ENCODE data around the gene ANKEF1. TPM values are rescaled to one million over a fixed set of nuclear protein-coding genes. Genes with fewer than 3 reads are reported as not detected.
A peak's percentile ranks its signal among the peaks of the same experiment; 100 is the strongest.

ANKEF1 gene
- total RNA-seq, 1 experiment from 2014 or later, result 3.9 TPM

DNA sequence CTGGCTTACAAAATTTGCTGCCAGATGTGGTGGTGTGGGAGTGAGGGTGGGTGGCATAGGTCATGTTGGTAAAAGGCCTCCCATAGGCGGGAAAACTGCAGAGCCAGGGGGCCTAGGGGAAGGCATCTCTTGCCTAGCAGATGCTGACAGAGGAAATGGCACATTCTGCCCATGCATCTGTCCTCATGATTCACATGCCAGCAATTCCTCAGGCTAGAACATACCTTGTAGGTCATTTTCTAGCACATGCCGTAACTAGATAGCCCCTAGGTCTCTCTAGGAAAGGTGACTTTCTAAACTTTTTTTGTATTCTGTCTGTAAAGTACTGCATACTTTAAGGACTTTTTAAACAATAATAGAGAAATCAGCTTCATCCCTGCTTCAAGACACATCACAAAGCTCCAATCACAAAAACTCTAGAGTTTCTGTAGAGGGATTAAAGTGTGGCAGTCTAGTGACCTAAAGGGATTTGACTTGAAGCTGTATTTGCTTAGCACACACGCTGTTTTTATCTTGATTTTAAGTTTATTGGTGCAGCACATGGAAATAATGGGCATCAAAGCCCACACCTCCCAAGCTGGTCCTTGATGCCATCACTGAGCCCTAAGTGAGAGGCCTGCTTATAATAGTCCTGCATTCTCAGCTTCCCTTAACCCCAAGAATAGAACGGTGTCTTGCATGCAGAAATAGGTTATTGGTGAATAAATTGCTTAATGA is 55.2 kb downstream of the ANKEF1 start:
- no peaks in the 10 kb centered on the region for H3K4me1 Mint-ChIP-seq (ENCODE audit: low read depth, unreplicated experiment)
- no peak overlapping the region for H3K4me3 ChIP-seq (ENCODE audit: low read depth, low read length)
- CTCF ChIA-PET, result interaction anchor here (0.6 to 4.0 kb wide), 9 partner anchors 15 to 473 kb away, joined by 3 to 35 read pairs (median 4); partner anchors contain the start of gene ANKEF1
- intact Hi-C loops (cut with micrococcal nuclease; ENCODE audit: unreplicated experiment), result loop anchor here (1.0 to 5.0 kb wide), 3 partner anchors 112 to 473 kb away; no protein-coding TSS in a partner anchor
- POLR2A ChIA-PET, result no interaction called here
- no TSS peak for BruUV-seq (replicated peaks)
- H3K27me3 Mint-ChIP-seq (ENCODE audit: insufficient read depth, unreplicated experiment), result peaks cover 10% of the 10 kb centered on the region
- H3K27me3 ChIP-seq (replicated peaks; ENCODE audit: control insufficient read depth, insufficient read depth, low read length), result no peaks in the 10 kb centered on the region
- H3K9me3 ChIP-seq, result no peaks in the 10 kb centered on the region
- TF ChIP-seq, protein P1, sequence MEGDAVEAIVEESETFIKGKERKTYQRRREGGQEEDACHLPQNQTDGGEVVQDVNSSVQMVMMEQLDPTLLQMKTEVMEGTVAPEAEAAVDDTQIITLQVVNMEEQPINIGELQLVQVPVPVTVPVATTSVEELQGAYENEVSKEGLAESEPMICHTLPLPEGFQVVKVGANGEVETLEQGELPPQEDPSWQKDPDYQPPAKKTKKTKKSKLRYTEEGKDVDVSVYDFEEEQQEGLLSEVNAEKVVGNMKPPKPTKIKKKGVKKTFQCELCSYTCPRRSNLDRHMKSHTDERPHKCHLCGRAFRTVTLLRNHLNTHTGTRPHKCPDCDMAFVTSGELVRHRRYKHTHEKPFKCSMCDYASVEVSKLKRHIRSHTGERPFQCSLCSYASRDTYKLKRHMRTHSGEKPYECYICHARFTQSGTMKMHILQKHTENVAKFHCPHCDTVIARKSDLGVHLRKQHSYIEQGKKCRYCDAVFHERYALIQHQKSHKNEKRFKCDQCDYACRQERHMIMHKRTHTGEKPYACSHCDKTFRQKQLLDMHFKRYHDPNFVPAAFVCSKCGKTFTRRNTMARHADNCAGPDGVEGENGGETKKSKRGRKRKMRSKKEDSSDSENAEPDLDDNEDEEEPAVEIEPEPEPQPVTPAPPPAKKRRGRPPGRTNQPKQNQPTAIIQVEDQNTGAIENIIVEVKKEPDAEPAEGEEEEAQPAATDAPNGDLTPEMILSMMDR (IDR thresholded peaks at IDR 0.05; ENCODE audit: insufficient read depth in 1 of 2, low read depth in 1 of 2, low read length in 1 of 2, severe bottlenecking in 1 of 2, unreplicated experiment in 1 of 2), result no peak
- no peaks in the 10 kb centered on the region for H3K36me3 ChIP-seq (ENCODE audit: control insufficient read depth, insufficient read depth, low read length)
- DNase-seq, result no peak
- no peaks in the 10 kb centered on the region for H3K9me3 Mint-ChIP-seq (ENCODE audit: unreplicated experiment)
- no peaks in the 10 kb centered on the region for H3K36me3 Mint-ChIP-seq (ENCODE audit: insufficient read depth, unreplicated experiment)
- H3K4me1 ChIP-seq, result no peaks in the 10 kb centered on the region
- H3K27ac Mint-ChIP-seq (ENCODE audit: unreplicated experiment), result no peak overlapping the region
- H3K4me3 Mint-ChIP-seq (ENCODE audit: unreplicated experiment), result no peak overlapping the region

DNA sequence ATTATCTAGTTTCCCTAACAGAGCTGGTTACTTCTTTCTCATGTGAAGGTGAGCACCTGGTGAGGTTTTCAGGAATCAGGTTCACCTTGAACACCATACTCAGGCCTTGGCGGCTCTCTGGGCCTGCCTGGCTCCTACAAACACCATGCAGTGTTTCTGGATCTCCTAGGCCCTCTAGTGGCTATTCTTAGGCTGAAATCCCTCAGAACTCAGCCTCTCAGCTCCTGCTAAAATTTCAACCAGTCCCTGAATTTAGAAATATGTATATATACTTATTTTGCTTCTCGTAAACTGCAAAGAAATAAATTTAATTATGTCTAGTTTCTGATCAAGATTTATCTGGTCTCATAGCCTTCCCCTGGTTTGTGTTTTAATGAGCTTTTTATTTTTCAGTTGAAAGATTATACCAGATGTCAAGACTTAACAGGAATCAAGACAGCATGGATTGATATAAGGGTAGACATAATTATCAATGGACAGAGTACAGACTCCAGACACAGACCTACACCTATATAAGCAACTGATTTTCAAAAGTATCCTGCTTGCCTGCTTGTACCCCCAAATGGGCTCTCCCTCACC is 55.9 kb downstream of the ANKEF1 start:
- H3K36me3 Mint-ChIP-seq (ENCODE audit: insufficient read depth, unreplicated experiment), result no peaks in the 10 kb centered on the region
- H3K4me1 ChIP-seq, result no peaks in the 10 kb centered on the region
- no peaks in the 10 kb centered on the region for H3K4me1 Mint-ChIP-seq (ENCODE audit: low read depth, unreplicated experiment)
- no peaks in the 10 kb centered on the region for H3K36me3 ChIP-seq (ENCODE audit: control insufficient read depth, insufficient read depth, low read length)
- no peak overlapping the region for H3K4me3 Mint-ChIP-seq (ENCODE audit: unreplicated experiment)
- ChIA-PET POLR2A (no interaction called here), CTCF (interaction anchor here (0.7 to 4.0 kb wide), 9 partner anchors 14 to 473 kb away, joined by 3 to 35 read pairs (median 4); partner anchors contain the start of gene ANKEF1)
- no peaks in the 10 kb centered on the region for H3K27me3 ChIP-seq (replicated peaks; ENCODE audit: control insufficient read depth, insufficient read depth, low read length)
- no TSS peak for BruUV-seq (replicated peaks)
- H3K27ac Mint-ChIP-seq (ENCODE audit: unreplicated experiment), result no peak overlapping the region
- no peaks in the 10 kb centered on the region for H3K9me3 Mint-ChIP-seq (ENCODE audit: unreplicated experiment)
- peaks cover 6% of the 10 kb centered on the region for H3K27me3 Mint-ChIP-seq (ENCODE audit: insufficient read depth, unreplicated experiment)
- H3K9me3 ChIP-seq, result no peaks in the 10 kb centered on the region
- intact Hi-C loops (cut with micrococcal nuclease; ENCODE audit: unreplicated experiment), result loop anchor here (1.0 to 5.0 kb wide), 3 partner anchors 112 to 473 kb away; no protein-coding TSS in a partner anchor
- H3K4me3 ChIP-seq (ENCODE audit: low read depth, low read length), result no peak overlapping the region
- TF ChIP-seq, protein P1 (IDR thresholded peaks at IDR 0.05; ENCODE audit: insufficient read depth in 1 of 2, low read depth in 1 of 2, low read length in 1 of 2, severe bottlenecking in 1 of 2, unreplicated experiment in 1 of 2), result peak; percentile 70 to 86
- peak; percentile 48 to 60 for DNase-seq

DNA sequence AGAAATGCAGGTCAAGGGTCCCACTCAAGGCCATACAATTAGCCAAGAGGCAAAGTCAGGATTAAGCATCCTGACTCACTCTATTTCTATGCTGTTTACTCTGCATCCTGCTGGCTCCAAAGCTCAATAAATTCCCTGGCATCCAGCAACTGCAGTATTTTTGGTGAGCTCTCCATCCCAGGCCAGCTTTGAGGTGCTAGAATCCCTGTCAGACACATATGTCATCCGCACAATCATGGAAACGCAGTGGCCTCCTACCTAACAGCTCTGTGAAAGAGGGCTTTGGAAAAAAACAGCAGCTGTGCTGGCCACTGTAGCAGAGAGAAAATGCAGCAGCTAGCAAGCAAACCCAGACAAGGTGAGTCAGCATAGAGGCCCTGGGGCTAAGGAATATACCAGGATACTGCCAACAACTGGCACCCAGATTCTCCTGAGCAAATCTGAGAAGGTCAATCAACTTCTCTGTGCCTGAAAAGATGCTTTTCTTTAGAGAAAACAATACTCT is 58.4 kb downstream of the ANKEF1 start:
- Histone ChIP-seq H3K4me1 (no peaks in the 10 kb centered on the region), H3K4me3 (ENCODE audit: low read depth, low read length) (no peak overlapping the region), H3K27me3 (replicated peaks; ENCODE audit: control insufficient read depth, insufficient read depth, low read length) (no peaks in the 10 kb centered on the region), H3K36me3 (ENCODE audit: control insufficient read depth, insufficient read depth, low read length) (no peaks in the 10 kb centered on the region), H3K9me3 (peaks cover 5% of the 10 kb centered on the region; the same call in 1 of the 2 replicates)
- intact Hi-C loops (cut with micrococcal nuclease; ENCODE audit: unreplicated experiment), result loop anchor here (5.0 kb wide), 1 partner anchor 334 kb away; no protein-coding TSS in a partner anchor
- peaks cover under 1% of the 10 kb centered on the region for H3K9me3 Mint-ChIP-seq (ENCODE audit: unreplicated experiment)
- no peaks in the 10 kb centered on the region for H3K36me3 Mint-ChIP-seq (ENCODE audit: insufficient read depth, unreplicated experiment)
- CTCF ChIA-PET, result interaction anchor here (1.0 to 4.0 kb wide), 2 partner anchors 115 to 476 kb away, joined by 4 to 35 read pairs; no protein-coding TSS in a partner anchor
- H3K27ac Mint-ChIP-seq (ENCODE audit: unreplicated experiment), result no peak overlapping the region
- H3K4me3 Mint-ChIP-seq (ENCODE audit: unreplicated experiment), result no peak overlapping the region
- no peaks in the 10 kb centered on the region for H3K27me3 Mint-ChIP-seq (ENCODE audit: insufficient read depth, unreplicated experiment)
- POLR2A ChIA-PET, result no interaction called here
- TF ChIP-seq, protein P1 (IDR thresholded peaks at IDR 0.05; ENCODE audit: insufficient read depth in 1 of 2, low read depth in 1 of 2, low read length in 1 of 2, severe bottlenecking in 1 of 2, unreplicated experiment in 1 of 2), result no peak
- no peaks in the 10 kb centered on the region for H3K4me1 Mint-ChIP-seq (ENCODE audit: low read depth, unreplicated experiment)
- no TSS peak for BruUV-seq (replicated peaks)
- DNase-seq, result no peak
